ENCODE measurements around the gene PDHB.
A peak's percentile ranks its signal among the peaks of the same experiment; 100 is the strongest.
"Not testable (repeated sequence)": the region's sequence is repeated elsewhere in the genome, so short reads cannot be mapped to it uniquely, and the experiment has no call there.

The PDHB gene

GRCh38 chr3:58437276-58437675 is 3.6 kb upstream of the PDHB start:
- not testable (repeated sequence) for DNase-seq (ENCODE audit: low spot score)

DNA sequence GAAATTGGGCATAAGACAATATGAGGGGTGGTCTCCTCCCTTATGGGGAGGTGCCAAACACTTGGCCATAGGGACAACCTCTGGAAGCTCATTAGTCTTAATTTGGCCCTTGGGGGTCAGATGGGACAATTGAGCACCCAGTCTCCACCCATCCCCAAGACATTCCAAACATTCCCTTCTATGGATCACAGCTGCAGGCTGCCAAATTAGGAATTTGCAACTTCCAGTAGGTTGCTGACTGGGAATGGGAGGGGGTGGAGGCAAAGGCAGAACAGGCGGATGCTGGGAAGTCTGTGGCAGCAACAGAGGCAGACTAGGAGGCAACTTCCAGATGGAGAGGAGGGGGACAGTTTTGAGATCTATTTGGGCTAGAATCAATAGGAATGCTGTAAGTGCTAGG is 1.4 kb upstream of the PDHB start:
- DNase-seq (ENCODE audit: low spot score) = no peak

DNA sequence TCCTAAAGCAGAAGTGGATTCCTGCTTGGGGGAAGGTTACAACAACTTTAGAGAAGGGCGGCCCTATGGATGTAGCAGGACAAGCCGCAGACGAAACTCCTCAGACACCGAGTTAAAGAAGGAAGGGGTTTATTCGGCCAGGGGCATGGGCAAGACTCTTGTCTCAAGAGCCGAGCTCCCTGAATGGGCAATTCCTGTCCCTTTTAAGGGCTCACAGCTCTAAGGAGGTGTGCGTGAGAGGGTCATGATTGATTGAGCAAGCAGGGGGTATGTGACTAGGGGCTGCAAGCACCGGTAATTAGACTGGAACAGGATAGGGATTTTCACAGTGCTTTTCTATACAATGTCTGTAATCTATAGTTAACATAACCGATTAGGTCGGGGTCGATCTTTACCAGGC is 879 bp upstream of the PDHB start:
- DNase-seq (ENCODE audit: low spot score) = no peak

GRCh38 chr3:58434168-58434504 is 504 bp upstream of the PDHB start:
- no peak for DNase-seq (ENCODE audit: low spot score)

DNA sequence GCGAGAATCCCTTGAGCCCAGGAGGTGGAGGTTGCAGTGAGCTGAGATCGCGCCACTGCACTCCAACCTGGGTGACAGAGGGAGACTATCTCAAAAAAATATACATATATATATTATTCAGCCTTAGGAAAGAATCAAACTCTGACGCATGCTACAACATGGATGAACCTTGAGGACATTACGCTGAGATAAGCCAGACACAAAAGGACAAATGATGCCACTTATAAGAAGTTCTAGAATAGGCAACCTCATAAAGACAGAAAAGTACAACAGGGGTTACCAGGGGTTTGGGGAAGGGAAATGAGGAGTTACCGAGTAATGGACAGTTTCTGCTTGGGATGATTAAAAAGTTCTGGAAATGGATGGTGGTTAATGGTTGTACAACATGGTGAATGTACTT is 727 bp downstream of the PDHB start:
- no peak for DNase-seq (ENCODE audit: low spot score)

DNA sequence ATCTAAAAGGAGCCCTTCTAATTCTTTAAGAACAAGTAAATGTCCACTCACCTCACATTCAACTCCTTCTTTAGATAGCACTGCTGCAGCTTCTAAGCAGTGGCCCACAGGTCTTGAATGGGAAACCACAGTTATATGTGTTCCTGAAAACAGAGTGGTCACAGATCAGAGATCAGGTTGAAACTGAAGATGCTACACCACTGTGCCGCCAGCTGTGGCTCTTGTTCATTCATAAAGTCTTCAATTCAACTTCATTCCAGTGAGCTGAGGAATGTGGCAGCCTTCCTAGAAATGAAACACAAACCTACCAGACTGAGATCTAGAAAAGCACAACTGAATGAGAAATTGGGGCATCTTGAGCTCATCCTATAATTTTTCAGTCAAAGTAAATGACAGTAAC is 4.0 kb downstream of the PDHB start:
- no peak for DNase-seq (ENCODE audit: low spot score)

GRCh38 chr3:58427661-58428361 is 5.8 kb downstream of the PDHB start:
- DNase-seq (ENCODE audit: low spot score) = no peak

- DNase-seq (ENCODE audit: low spot score) = no peak
Measured at GRCh38 chr3:58425782-58426181, 7.8 kb downstream of the PDHB start.

GRCh38 chr3:58424613-58425012 is 9.0 kb downstream of the PDHB start:
- no peak for DNase-seq (ENCODE audit: low spot score)

GRCh38 chr3:58422756-58423325 is 10.8 kb downstream of the PDHB start:
- no peak for DNase-seq (ENCODE audit: low spot score)

- DNase-seq (ENCODE audit: low spot score) = no peak
Measured at GRCh38 chr3:58421004-58421403, 12.6 kb downstream of the PDHB start.

DNA sequence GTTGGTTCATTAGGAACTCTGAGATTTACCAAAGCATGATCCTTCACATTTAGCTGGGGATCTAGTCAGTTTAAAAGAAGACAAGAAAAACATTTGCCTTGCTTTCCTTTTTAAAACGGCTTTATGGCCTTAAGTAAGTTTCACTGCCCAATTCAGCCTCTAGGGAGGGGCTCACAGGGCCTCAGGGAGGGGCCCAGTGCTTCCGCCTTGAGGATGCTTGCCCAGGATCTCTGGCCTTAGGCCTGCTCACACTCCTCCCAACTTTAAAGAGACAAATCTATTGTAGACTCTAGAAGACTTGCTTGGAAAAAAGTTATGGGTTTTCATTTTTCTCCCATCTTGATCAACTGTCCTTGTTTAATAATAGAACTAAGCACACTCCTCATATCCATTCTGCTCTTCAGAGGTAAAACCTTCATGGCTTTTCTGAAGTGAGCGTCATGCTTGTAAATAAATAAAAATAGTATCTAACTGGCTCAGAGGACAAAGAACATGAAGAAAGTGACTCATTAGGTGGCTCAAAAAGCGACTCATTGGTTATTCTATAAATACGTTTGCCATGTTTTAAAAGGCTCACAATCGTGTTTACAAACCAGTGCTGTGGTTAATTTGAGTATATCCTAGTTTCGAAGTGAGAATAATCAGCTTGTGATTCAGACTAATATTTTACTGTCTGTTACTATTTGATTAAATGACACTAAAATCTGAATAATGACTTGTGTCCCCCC is 13.7 kb downstream of the PDHB start:
- no peak for DNase-seq (ENCODE audit: low spot score)

GRCh38 chr3:58418227-58418626 is 15.4 kb downstream of the PDHB start:
- DNase-seq (ENCODE audit: low spot score) = no peak

- no peak for DNase-seq (ENCODE audit: low spot score)
Measured at GRCh38 chr3:58417075-58417474, 16.6 kb downstream of the PDHB start.

DNA sequence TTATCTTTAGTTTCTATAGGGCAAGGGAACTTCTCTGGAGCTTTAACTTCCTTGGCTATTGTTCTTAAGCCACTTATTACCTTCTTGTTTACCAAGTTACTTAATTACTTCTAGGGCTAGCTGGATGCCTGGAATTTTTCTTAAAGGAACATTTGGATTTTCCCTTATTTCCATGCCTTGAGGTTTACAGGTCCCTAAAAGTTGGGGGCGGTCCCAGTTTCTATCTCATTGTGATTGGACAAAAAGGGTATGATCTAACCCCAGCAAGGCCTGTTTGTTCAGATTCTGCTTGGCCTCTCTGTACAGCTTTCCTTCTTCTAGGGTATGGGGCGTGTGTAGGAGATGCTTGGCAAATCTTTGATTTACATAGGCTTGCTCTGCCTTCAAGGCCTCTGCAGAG is 17.4 kb downstream of the PDHB start:
- no peak for DNase-seq (ENCODE audit: low spot score)

DNA sequence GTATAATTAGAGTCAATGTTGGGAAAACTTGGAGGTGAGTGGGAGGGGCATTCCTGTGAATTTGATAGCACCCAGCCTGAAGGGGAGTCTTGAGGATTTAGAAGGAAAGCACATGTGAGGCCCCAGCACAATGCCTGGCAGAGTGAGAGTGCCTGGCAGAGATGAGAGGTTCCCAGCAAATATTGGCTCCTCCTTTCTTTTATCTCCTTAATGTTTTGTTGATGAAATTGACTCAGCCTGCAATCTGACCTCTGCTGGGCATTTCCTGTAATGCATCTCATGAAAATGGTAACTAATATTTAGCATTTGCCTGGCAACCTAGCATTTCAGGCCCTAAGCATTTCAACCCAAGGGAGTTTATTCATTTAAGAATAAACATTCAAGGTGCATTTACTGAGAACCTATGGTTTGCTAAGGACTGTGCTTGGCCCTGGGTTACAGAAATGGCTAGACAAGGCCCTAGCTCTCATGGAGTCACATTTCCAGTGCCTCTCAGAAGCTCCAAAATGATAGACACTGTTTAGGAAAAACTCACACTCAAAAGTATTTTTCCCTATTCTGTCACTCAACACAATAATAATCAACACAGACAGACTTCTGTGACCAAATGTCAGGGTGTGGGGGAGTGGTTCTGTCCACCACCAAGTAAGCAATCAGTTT is 19.0 kb downstream of the PDHB start:
- peak; percentile 77 for DNase-seq (ENCODE audit: low spot score)

DNA sequence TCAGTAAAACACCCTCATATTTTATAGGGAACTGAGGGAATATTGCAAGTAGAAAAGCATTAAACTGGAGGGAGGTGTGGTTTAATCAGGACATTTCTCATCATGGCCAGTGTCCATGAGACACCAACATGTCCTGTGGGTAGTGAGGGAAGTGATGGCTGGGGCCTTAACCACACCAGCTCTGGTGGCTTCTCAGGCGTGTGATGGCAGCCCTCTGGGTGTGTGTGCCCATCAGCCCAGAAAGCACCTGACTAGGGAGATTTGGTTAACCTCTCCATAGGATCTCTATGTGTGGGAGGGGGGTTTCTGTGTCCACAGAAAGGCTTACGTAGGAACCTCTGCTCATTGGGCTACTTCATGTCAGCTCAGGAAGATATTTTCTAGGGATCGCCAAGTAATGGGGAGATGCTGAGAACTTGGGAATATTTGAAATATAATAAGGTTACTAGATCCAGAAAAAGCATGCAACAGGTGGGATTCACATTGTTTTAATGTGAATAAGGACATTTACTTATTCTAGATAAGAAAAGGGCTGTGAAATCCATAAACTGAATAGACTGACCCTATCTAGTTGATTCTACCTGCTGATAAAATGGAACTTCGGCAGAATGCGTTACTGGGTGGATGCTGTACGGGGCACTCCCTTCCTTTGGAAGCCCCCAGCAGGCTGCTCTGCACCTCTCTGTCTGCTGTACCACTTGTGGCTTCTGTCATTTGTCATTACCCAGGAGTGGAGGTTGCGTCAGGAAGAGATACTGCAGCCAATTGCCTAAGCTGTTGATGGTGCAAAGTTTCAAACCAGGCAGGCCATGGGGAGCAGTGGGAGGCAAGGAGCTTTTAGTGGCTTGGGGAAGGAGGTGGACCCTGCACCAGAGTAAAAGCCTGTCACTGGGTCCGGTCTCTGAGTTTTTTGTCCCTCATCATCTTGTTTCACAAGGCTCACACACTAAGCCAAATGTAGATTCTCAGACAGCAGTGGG is 21.5 kb downstream of the PDHB start:
- no peak for DNase-seq (ENCODE audit: low spot score)

DNA sequence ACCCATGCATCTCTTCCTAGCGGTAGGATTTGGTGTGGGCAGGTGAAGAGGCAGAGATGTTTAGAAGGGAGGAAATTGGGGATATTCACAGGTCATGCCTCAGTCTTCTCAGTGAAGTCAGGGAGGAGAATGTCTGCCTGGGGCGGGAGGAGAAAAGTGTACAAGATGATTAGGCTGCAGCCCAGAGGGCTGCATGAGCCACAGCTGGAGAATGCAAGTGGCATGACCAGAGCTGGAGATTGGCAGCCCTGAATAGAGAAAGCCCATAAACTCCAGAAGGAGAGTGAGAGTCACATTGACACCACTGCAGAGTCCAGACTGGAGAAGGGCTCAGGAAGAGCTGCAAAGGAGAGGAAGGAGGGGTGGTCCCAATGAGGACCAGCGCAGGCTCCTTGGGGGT is 22.6 kb downstream of the PDHB start:
- DNase-seq (ENCODE audit: low spot score) = no peak

GRCh38 chr3:58409663-58410062 is 24.0 kb downstream of the PDHB start:
- no peak for DNase-seq (ENCODE audit: low spot score)

DNA sequence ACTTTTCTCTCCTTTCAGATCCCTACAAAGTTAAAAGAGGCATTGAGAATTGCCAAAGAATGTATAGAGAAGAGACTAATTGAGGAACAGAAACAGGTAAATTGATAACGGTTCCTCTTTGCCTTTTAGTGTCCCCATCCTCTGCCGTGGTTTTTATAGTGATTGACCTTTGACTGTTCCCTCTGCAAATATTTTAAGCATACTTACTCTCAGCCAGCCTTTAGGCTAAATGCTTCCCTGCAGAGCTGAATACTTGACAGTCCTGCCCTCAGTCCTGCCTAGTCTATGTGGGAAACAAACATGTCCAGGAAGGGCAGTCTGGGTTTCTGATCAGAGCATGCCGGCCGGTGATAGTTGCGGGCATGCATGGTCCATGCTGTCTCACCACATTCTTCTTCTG is 24.7 kb downstream of the PDHB start:
- DNase-seq (ENCODE audit: low spot score) = no peak

DNA sequence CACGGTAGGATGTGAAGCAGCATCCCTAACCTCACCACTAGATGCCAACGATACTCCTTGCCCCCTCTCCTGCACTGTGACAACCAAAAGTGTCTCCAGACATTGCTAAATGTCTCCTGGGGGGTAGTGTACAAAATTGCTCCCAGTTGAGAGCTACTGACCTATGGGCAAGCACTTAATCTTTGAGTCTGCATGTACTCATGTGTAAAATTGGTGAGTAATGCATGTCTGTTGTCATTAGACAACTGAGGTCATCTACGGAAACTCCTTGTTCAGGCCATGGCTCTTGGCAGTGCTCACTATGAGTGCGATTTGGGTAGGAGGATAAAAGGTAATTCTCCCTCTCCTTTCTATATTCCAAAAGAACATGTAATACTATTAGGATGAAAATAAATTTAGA is 29.2 kb downstream of the PDHB start:
- DNase-seq (ENCODE audit: low spot score) = no peak

DNA sequence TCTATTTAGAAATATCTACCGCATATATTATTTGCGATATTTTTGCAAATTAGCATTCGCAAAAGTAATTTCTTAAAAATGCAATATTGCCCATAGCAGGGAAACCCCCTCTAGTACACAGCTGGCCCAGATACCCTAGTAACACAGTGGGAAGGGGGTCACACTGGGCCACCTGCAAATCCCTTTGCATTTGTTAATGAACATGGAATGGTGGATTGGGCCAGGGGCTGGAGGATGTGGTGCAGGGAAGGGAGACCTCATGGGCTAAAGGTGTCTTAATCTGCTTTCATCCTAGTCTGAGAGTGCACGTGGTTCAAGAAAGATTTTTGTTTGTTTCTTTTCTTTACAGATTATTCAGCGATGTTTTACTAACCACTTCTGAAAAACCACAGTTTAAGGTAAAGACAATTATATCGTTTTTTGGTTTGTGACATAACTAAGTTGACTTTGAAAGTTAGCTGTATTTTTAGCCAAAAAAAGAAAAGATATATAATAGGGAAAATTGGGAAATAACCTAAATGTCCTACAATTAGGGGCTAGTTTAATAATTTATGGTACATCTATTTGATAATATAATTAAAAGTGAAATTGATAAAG is 30.0 kb downstream of the PDHB start:
- DNase-seq (ENCODE audit: low spot score) = no peak
